DMS53 treated with DMSO at 0.1 percent for 48 hours (cell line): ENCODE measurements around the gene SRGAP3.

Source experiments
- DNase-seq: peaks from one replicate; lab custom pipeline; 2025; ENCODE audit not compliant: unreplicated experiment; lab: John Stamatoyannopoulos, UW

Gene SRGAP3

GRCh38 chr3:9229325-9229724 is 20.1 kb downstream of the SRGAP3 start:
- DNase-seq: no peak

- DNase-seq: no peak
Observed at GRCh38 chr3:9226326-9226725, 23.1 kb downstream of the SRGAP3 start.

GRCh38 chr3:9225268-9225667 is 24.2 kb downstream of the SRGAP3 start:
- DNase-seq: no peak

GRCh38 chr3:9224490-9224889 is 25.0 kb downstream of the SRGAP3 start:
- no peak for DNase-seq

- no peak for DNase-seq
Observed at GRCh38 chr3:9223672-9224071, 25.8 kb downstream of the SRGAP3 start.

- DNase-seq: no peak
Observed at GRCh38 chr3:9222956-9223639, 26.3 kb downstream of the SRGAP3 start.

- no peak for DNase-seq
Observed at GRCh38 chr3:9222049-9222448, 27.4 kb downstream of the SRGAP3 start.

- DNase-seq: no peak
Observed at GRCh38 chr3:9218514-9218846, 31.0 kb downstream of the SRGAP3 start.

GRCh38 chr3:9217784-9218513 is 31.5 kb downstream of the SRGAP3 start:
- DNase-seq: no peak

- no peak for DNase-seq
Observed at GRCh38 chr3:9216736-9217135, 32.7 kb downstream of the SRGAP3 start.

- no peak for DNase-seq
Observed at GRCh38 chr3:9214599-9214998, 34.8 kb downstream of the SRGAP3 start.

- DNase-seq: no peak
Observed at GRCh38 chr3:9214185-9214584, 35.3 kb downstream of the SRGAP3 start.

GRCh38 chr3:9213019-9213634 is 36.3 kb downstream of the SRGAP3 start:
- DNase-seq: no peak

- no peak for DNase-seq
Observed at GRCh38 chr3:9211155-9211950, 38.1 kb downstream of the SRGAP3 start.

- DNase-seq: no peak
Observed at GRCh38 chr3:9209777-9210176, 39.7 kb downstream of the SRGAP3 start.

GRCh38 chr3:9208605-9209152 is 40.8 kb downstream of the SRGAP3 start:
- DNase-seq: no peak

GRCh38 chr3:9207116-9207763 is 42.2 kb downstream of the SRGAP3 start:
- DNase-seq: no peak

- no peak for DNase-seq
Observed at GRCh38 chr3:9206287-9206686, 43.2 kb downstream of the SRGAP3 start.

- DNase-seq: no peak
Observed at GRCh38 chr3:9205345-9206143, 43.9 kb downstream of the SRGAP3 start.
